NB4 (cell line): ENCODE data around the gene SCN2B.

Experiments used
- CTCF ChIP-seq: IDR thresholded peaks from one replicate; pipeline ENCODE4 v1.5.1; 2012; ENCODE audit warnings: low read depth, low read length
- MYC ChIP-seq: IDR thresholded peaks from 2 replicates; pipeline ENCODE4 v1.6.1; 2011; ENCODE audit warnings: low read depth, low read length
- POLR2A ChIP-seq: IDR thresholded peaks from 2 replicates; pipeline ENCODE4 v1.6.1; 2011; ENCODE audit warnings: mild to moderate bottlenecking; ENCODE audit not compliant: insufficient read length; ENCODE audit errors: extremely low read depth

GRCh38 chr11:118142081-118142480 lies 34.4 kb downstream of the SCN2B start:
- TF ChIP-seq MYC (no peak), CTCF (no peak), POLR2A (no peak)
